Jurkat, Clone E6-1 (cell line): ENCODE results near the gene CLDN8.

Experiments
- DNase-seq: peaks from one replicate; pipeline ENCODE4 v3.0.0-alpha.2; 2011; ENCODE audit warnings: low read depth, low spot score
- H3K4me3 ChIP-seq: 2 replicates; pipeline ENCODE4 v1.5.1; 2011; ENCODE audit warnings: mild to moderate bottlenecking, low read length, control low read depth, moderate library complexity

CLDN8 gene

DNA sequence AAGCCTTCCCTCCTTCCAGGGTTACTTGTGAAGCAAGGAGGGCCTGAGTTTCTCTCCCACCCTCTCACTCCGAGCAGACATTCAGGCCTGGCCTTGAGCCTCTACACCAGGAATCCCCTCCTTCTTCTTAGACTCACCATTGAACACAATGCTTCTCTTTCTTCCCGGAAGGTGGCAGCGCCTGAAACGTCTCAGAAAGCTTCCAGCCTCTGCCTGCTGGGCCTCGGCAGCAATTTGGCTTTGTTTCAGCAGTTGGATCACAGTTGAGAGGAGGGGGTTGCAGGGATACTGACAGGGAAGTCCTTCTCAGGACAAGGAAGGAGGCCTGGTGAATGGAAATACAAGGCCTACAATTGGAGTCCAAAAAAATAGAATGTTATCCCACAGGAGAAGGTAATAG, 6.3 kb downstream of the CLDN8 start:
- no peak overlapping the region for H3K4me3 ChIP-seq
- no peak for DNase-seq

DNA sequence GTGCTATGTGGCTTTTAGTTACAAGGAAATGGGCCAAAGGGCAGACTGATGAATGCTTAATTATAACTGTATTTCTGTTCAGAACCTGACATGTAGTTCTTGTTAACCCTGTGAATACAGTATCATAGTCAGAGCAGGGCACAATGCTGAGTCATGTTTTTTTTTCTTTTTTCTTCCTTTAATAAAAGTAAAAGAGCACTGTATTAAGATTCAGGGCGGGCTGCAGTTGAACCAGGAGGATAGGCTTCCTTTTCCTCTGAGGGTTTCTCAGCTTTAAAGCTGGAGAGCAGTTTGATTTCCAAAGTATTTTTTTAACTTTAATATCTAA, 8.7 kb downstream of the CLDN8 start:
- no peak for DNase-seq
- no peak overlapping the region for H3K4me3 ChIP-seq

DNA sequence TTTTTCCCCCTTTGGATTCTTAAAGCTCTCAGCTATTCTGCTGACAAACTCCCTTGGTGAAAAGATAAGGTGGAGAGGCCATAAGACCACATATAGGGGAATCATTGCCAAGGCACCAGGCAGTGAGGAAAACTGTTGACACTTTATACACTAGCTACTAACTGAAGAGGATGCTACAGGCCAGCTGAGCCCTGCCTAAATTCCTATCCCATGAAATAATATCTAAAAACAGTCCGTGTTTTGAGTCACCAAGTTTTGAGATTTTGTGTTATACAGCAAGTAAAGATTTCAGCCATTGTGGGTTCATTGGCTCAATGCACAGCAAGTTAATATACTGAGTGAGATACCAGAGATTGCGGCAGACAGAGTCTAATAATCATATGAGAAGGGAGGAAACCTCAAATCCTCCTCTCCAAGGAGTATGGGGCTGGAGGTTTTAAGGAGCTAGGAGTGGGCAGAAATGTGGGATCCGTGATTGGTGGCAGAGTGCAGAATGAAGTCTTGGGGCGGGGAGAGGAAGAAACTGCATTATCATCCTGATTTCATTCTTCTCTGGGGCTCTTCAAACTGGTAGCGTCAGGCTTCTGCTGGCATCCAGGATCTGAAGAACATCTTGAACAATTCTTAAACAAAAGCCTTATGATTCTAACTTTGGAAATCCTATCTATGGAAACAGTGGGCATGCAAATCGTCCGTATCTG, 9.2 kb downstream of the CLDN8 start:
- H3K4me3 ChIP-seq: no peak overlapping the region
- DNase-seq: no peak

DNA sequence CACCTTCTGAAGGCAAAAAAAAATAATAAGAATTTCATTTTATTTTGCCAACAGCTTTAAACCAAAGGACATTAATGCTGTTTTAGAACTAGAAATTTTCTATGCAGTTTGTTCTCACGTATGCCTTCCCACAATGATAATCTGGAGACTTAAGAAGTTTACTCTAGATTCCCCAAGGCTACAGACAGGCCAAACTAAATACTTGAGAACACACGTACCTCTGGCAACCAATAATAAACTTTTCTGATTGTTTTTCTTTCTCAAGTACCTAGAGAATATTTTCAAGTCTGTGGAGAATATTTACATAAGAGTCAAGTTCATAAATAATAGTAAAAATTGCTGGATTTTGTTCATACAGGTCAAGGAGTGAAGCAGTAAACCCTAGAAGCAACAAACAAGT, 15.9 kb downstream of the CLDN8 start:
- no peak for DNase-seq
- no peak overlapping the region for H3K4me3 ChIP-seq

DNA sequence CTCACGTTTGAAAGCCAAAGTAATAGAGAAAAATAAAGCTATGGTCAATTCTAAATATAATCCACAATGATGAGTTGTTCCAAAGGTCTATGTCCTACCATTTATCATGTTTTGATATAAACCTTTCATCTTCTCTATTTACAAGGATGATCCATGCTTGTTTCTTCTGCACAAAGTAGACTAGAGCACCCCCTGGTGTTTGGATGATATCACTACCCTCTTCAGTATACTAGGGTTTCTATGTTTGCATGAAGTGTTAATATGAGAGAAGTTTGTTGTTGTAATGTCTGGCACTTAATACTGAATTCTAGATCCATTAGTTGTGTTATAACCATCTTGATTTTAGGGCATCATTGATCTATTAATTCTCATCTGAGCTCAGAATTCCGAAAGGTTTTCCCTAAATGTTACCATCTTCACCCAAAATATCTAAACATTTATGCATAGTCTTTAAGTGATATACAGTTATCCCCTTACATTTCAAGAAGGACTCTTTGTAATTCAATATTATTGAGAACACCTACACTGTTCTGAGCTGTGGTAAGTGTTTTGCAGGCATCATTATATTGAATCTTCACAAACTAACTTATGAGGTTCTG, 21.1 kb downstream of the CLDN8 start:
- DNase-seq: peak; percentile 58
- H3K4me3 ChIP-seq: no peak overlapping the region

DNA sequence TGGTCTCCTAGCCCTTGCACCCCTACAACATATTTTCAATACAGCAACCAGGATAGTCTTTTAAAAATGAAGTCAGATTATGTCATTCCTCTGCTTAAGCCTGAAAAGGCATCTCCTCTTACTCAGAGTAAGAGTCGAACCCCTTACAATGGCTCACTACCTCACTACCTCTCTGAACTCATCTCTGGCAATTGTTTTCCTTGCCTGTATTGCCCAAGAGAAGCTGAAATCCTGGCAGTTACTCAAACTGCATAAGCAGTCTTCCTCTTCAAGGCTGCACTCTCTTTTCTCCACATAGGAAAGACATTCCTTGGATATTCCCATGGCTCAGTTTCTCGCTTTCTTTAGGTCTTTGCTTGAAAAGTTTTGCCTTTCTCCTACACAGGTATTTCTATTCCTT, 22.7 kb downstream of the CLDN8 start:
- DNase-seq: no peak
- no peak overlapping the region for H3K4me3 ChIP-seq

DNA sequence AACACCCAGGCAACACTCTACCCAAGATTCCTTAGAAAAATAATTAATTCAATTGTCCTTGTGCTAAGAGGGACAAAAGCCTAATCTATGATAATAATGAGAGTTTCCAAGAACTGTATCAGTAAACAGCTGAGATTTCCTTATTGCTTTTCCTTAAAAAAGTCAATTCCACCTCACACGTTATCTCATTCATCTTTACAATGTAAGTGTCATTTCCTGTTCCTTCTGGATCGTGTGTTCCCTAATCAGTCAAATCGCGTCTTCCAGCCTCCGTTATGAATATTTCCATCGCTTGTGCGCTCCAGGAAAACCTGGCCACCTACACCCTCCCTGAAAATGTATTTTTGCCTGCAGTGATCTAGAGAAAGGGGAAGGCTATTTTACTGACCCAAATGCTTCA, 25.3 kb downstream of the CLDN8 start:
- DNase-seq: no peak

DNA sequence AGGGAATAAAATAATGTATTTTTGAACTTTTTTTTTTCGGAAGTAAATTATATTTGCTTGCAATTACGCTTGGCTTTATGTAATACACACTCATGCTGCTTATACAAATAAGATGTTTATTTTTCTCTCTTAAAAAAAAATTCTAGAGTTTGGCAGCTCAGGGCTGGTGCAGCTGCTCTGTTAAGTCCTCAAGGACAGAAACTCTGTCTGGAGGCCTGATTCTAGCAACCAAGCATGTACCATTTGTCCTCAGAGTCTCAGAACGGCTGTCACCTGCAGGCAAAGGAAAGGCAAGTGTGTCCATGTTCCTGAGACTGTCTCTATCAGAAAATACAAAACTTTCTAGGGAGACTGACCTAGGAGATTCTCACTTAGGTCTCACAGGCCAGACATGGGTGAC, 26.1 kb downstream of the CLDN8 start:
- no peak overlapping the region for H3K4me3 ChIP-seq
- no peak for DNase-seq

More for the DNA sequence above, 25.3 kb downstream of the CLDN8 start:
- H3K4me3 ChIP-seq: no peak overlapping the region

DNA sequence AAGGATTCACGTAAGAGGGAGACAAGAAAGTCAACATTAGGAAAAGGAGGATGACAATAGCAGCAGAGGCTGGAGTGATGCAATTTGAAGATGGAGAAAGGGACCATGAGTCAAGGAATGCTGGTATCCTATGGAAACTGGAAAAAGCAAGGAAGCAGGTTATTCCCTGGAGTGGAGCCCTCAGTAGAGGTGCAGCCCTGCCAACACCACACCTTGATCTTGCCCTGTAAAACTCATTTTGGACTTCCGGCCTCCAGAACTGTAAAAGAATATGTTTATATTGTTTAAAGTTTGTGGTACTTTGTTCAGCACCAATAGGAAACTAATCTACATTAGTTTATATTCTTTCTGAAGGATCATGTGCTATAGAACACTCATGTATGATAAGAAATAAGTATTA, 29.7 kb downstream of the CLDN8 start:
- no peak overlapping the region for H3K4me3 ChIP-seq
- no peak for DNase-seq

DNA sequence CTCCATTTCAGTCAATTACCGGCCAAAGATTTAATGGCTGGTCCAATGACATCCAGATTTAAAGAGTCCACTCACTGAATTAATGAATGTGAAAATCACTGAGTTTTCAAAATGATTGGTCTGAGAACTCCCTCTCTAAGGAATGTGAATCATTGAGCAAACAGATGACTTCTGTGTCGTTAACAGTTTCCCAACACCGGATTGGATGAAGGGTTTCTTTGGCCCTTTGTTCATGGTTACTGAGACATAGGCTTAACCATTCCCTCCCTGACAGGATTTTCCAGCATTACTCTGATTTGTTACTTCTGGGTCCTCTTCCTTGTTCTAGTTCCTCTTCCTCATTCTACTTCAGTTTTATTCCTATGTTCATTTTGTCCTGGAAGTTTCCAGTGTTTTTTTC, 47.8 kb downstream of the CLDN8 start:
- no peak for DNase-seq
- H3K4me3 ChIP-seq: no peak overlapping the region

DNA sequence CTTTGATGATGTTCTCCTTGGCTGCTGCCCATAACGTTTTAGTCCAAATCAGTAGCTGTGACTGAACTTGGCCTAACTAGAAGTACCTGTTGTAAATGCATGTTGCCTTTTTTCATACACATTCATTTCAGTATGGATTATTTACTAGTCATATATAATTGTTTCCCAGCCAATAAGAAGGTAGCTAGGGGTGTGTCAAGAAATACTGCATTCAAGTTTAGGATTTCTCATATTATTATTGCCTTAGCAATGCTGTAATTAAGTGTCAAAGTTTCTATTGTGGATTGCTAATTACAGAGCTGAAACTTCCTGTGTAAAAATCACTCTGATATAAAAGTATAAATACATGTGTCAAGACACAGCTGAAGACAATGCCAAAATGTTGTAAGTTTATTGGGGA, 49.2 kb downstream of the CLDN8 start, which contains the start of gene CLDN17:
Gene CLDN17, minus strand, starts transcription at position 101 of the 400 bp plus-strand sequence. CDS start 188 bp downstream, outside the sequence.
- no peak within 1 kb of the TSS for H3K4me3 ChIP-seq
- DNase-seq: no peak

DNA sequence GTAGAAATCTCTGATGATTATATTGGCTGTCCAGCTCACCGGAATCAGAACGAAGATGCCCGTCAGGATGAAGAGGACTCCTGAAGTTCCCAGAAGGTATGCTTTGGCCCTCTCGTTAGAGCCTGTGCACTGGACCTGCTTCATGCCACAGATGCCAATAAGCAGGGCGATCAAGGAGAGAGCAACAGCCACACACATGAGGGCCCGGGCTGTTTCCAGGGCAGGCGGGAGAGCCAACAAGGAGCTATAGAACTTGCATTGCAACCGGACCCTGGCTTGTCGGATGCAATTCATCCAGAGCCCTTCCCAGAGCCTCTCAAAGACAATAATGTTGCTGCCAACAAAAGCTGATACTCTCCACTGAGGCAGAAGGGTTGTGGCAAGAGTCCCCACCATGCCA, 49.7 kb downstream of the CLDN8 start:
- no peak overlapping the region for H3K4me3 ChIP-seq
- no peak for DNase-seq

DNA sequence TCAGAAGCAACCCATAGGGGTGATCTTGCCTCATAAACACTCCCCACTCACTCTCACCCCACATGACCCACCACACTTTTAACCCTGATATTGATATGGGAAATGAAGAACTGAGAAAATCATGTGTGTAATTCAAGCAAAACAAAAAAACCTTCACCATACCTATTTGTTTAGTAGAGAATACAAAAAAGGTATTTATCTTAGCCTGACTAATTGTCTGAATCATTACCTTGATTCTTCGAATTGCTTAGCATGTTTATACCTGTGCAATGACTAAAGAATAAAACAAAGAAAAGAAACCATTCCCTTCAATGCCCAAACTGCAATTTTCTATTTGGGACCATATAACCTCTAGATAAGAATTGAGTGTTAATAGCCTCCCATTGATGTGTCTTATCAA, 51.1 kb downstream of the CLDN8 start:
- DNase-seq: no peak

More for the DNA sequence above, 51.1 kb downstream of the CLDN8 start:
- H3K4me3 ChIP-seq: no peak overlapping the region
